HCT116 (cell line): ENCODE data around the gene SAMD10. TPM values are rescaled to one million over a fixed set of nuclear protein-coding genes. Genes with fewer than 3 reads are reported as not detected.

Experiments
- ATAC-seq: fragments of 200-7000 bp; cut with Tn5 transposase; 2 replicates; pipeline ENCODE4 v1.9.1; 2020; ENCODE audit warnings: mild to moderate bottlenecking, moderate library complexity
- BruUV-seq: library from RNA; stranded (reverse); fragments of 400-500 nt; replicated peaks from 2 replicates; lab custom pipeline; 2021; lab: Mats Ljungman, UMichigan
- CTCF ChIA-PET: fragments of 300-600 bp; sonication (Branson Sonifier 250); formaldehyde crosslinking; loops from one replicate; lab custom pipeline; 2021; ENCODE audit warnings: antibody characterized with exemption; lab: Charles Lee
- POLR2A ChIA-PET: fragments of 300-600, 350-600 bp; sonication (Branson Sonifier 250); formaldehyde crosslinking; loops from one replicate; lab custom pipeline; 2021; ENCODE audit warnings: antibody characterized with exemption; lab: Charles Lee
- RAD21 ChIA-PET, 2 experiments: fragments of 300-600 bp; sonication (Branson Sonifier 250); formaldehyde crosslinking; loops; one replicate each; lab custom pipeline; 2023; ENCODE audit warnings: low total read pairs in 2 of 2; ENCODE audit not compliant: uncharacterized antibody in 2 of 2, unreplicated experiment in 2 of 2, low non-redundant PET in 1 of 2; lab: Charles Lee
- DNase-seq: peaks from one replicate; pipeline ENCODE4 v3.0.0-alpha.2; 2010; ENCODE audit warnings: low read depth, low spot score
- H2AFZ ChIP-seq: fragments of 200-600 bp; shearing (Covaris generic), sonication (generic); 2 replicates; pipeline ENCODE4 v1.6.1; 2017; ENCODE audit warnings: low read depth, mixed run types, mixed read lengths, antibody characterized with exemption, low read length; ENCODE audit not compliant: poor library complexity, severe bottlenecking
- H3K27ac ChIP-seq: 2 replicates; pipeline ENCODE4 v1.5.1; 2012; ENCODE audit warnings: low read depth, low read length
- H3K27me3 ChIP-seq: fragments of 200-600 bp; sonication (generic); 2 replicates; pipeline ENCODE4 v1.6.1; 2016; ENCODE audit warnings: mixed run types, low read length, mixed read lengths; ENCODE audit not compliant: insufficient read depth
- H3K36me3 ChIP-seq, 2 experiments: fragments of 200-500 bp in 1 of 2; fragments of 200-600 bp in 1 of 2; sonication (Bioruptor generic) in 1 of 2; sonication (generic) in 1 of 2; 2 replicates each; pipeline versions ENCODE4 v1.5.1 to v1.6.1; 2014 to 2016; ENCODE audit warnings: low read length in 2 of 2, inconsistent platforms in 1 of 2, mixed read lengths in 1 of 2, mixed run types in 1 of 2; ENCODE audit not compliant: insufficient read depth in 2 of 2, control insufficient read depth in 1 of 2
- H3K4me1 ChIP-seq, 2 experiments: fragments of 200-600 bp in 1 of 2; sonication (generic) in 1 of 2; 2 replicates each; pipeline versions ENCODE4 v1.5.1 to v1.6.1; 2012 to 2017; ENCODE audit warnings: low read length in 2 of 2, inconsistent platforms in 1 of 2, mild to moderate bottlenecking in 1 of 2, mixed read lengths in 1 of 2, mixed run types in 1 of 2, moderate library complexity in 1 of 2; ENCODE audit not compliant: insufficient read depth in 2 of 2, control insufficient read depth in 1 of 2
- H3K4me2 ChIP-seq: fragments of 200-600 bp; sonication (generic); 2 replicates; pipeline ENCODE4 v1.6.1; 2017; ENCODE audit warnings: mixed run types, low read length, mixed read lengths
- H3K4me3 ChIP-seq, 2 experiments: fragments of 200-600 bp in 1 of 2; sonication (generic) in 1 of 2; replicated peaks in 1 of 2; 2 replicates each; pipeline ENCODE4 v1.5.1; 2011 to 2016; ENCODE audit warnings: low read length in 2 of 2, control low read depth in 1 of 2, low read depth in 1 of 2, mild to moderate bottlenecking in 1 of 2, mixed read lengths in 1 of 2, mixed run types in 1 of 2
- H3K79me2 ChIP-seq: fragments of 200-600 bp; sonication (generic); 2 replicates; pipeline ENCODE4 v1.6.1; 2017; ENCODE audit warnings: mild to moderate bottlenecking, mixed run types, low read length, moderate library complexity, mixed read lengths; ENCODE audit not compliant: insufficient read depth
- H3K9ac ChIP-seq: fragments of 200-600 bp; sonication (generic); 2 replicates; pipeline ENCODE4 v1.6.1; 2016; ENCODE audit warnings: low read length, mixed read lengths
- H3K9me2 ChIP-seq: fragments of 200-600 bp; sonication (generic), shearing (Covaris generic); 2 replicates; pipeline ENCODE4 v1.6.1; 2017; ENCODE audit warnings: mixed run types, mild to moderate bottlenecking, moderate library complexity; ENCODE audit not compliant: insufficient read depth
- H3K9me3 ChIP-seq, 2 experiments: fragments of 200-500 bp in 1 of 2; fragments of 200-600 bp in 1 of 2; sonication (Bioruptor generic) in 1 of 2; sonication (generic) in 1 of 2; 2 replicates each; pipeline ENCODE4 v1.6.1; 2014 to 2017; ENCODE audit warnings: low read length in 2 of 2, mixed read lengths in 2 of 2, inconsistent platforms in 1 of 2, low read depth in 1 of 2, mild to moderate bottlenecking in 1 of 2, mixed run types in 1 of 2, moderate library complexity in 1 of 2; ENCODE audit not compliant: control insufficient read depth in 1 of 2, insufficient read depth in 1 of 2
- H4K20me1 ChIP-seq: fragments of 200-600 bp; sonication (generic), shearing (Covaris generic); 2 replicates; pipeline ENCODE4 v1.6.1; 2017; ENCODE audit warnings: mixed run types, mild to moderate bottlenecking, moderate library complexity; ENCODE audit not compliant: insufficient read depth
- EZH2 ChIP-seq: fragments of 200-600 bp; sonication (generic); IDR thresholded peaks from 2 replicates; pipeline ENCODE4 v1.6.1; 2017; ENCODE audit warnings: antibody characterized with exemption, mixed run types
- intact Hi-C: fragments of 100-400 bp; cut with micrococcal nuclease; formaldehyde crosslinking; loops from 2 replicates; pipeline ENCODE4 v1.10.0; 2022
- total RNA-seq: library from RNA; stranded (reverse); gene quantifications from one replicate; pipeline ENCODE4 v1.2.1, GENCODE V29; 2021; ENCODE audit not compliant: unreplicated experiment
- TF ChIP-seq, protein P1 (sequence below): IDR thresholded peaks from 2 replicates; pipeline ENCODE4 v1.6.1; 2012
- TF ChIP-seq, protein P2 (sequence below): IDR thresholded peaks from 2 replicates; pipeline ENCODE4 v1.6.1; 2012; ENCODE audit warnings: low read depth
- TF ChIP-seq, protein P3 (sequence below): IDR thresholded peaks from 2 replicates; pipeline ENCODE4 v1.6.1; 2011; ENCODE audit warnings: mild to moderate bottlenecking, low read length, moderate library complexity; ENCODE audit not compliant: insufficient replicate concordance; ENCODE audit errors: extremely low read depth

The SAMD10 gene
- total RNA-seq, 1 experiment from 2014 or later: 4.2 TPM

DNA sequence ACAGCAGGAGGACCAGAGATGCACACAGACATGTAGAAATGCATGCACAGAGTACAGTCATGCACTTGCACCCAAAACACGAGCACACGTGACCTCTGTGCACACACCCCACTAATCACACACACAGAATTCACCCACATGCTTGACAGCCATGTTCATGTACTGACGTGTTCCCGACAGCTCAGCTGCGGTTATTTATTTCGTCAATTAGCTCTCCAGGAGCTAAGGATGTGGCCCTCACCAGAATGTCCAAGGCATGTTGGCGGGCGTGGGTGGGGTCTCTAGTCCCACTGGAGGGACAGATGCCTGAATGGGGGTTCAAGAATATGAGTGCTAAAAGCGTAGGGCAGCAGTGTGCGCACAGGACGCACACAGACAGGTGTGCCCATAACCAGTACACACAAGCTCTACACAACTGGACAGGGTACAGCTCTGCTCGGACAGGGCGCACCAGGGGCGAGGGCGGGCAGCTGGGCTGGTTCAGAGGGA is 919 bp upstream of the SAMD10 start:
- H3K4me1 ChIP-seq: peaks cover 22 to 45% of the 10 kb centered on the region in 2 experiments
- TF ChIP-seq, protein P1, sequence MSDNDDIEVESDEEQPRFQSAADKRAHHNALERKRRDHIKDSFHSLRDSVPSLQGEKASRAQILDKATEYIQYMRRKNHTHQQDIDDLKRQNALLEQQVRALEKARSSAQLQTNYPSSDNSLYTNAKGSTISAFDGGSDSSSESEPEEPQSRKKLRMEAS: no peak
- TF ChIP-seq EZH2: no peak
- TF ChIP-seq, protein P2, sequence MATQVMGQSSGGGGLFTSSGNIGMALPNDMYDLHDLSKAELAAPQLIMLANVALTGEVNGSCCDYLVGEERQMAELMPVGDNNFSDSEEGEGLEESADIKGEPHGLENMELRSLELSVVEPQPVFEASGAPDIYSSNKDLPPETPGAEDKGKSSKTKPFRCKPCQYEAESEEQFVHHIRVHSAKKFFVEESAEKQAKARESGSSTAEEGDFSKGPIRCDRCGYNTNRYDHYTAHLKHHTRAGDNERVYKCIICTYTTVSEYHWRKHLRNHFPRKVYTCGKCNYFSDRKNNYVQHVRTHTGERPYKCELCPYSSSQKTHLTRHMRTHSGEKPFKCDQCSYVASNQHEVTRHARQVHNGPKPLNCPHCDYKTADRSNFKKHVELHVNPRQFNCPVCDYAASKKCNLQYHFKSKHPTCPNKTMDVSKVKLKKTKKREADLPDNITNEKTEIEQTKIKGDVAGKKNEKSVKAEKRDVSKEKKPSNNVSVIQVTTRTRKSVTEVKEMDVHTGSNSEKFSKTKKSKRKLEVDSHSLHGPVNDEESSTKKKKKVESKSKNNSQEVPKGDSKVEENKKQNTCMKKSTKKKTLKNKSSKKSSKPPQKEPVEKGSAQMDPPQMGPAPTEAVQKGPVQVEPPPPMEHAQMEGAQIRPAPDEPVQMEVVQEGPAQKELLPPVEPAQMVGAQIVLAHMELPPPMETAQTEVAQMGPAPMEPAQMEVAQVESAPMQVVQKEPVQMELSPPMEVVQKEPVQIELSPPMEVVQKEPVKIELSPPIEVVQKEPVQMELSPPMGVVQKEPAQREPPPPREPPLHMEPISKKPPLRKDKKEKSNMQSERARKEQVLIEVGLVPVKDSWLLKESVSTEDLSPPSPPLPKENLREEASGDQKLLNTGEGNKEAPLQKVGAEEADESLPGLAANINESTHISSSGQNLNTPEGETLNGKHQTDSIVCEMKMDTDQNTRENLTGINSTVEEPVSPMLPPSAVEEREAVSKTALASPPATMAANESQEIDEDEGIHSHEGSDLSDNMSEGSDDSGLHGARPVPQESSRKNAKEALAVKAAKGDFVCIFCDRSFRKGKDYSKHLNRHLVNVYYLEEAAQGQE: no peak
- TF ChIP-seq, protein P3, sequence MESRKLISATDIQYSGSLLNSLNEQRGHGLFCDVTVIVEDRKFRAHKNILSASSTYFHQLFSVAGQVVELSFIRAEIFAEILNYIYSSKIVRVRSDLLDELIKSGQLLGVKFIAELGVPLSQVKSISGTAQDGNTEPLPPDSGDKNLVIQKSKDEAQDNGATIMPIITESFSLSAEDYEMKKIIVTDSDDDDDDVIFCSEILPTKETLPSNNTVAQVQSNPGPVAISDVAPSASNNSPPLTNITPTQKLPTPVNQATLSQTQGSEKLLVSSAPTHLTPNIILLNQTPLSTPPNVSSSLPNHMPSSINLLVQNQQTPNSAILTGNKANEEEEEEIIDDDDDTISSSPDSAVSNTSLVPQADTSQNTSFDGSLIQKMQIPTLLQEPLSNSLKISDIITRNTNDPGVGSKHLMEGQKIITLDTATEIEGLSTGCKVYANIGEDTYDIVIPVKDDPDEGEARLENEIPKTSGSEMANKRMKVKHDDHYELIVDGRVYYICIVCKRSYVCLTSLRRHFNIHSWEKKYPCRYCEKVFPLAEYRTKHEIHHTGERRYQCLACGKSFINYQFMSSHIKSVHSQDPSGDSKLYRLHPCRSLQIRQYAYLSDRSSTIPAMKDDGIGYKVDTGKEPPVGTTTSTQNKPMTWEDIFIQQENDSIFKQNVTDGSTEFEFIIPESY: no peak
- TF ChIP-seq, all 23 proteins: peak for 0
- ATAC-seq (peak; percentile 41), DNase-seq (no peak)
- no TSS peak for BruUV-seq
- intact Hi-C loops: loop anchor here (2.0 kb wide), 3 partner anchors 24 to 140 kb away; partner anchors contain the start of gene UCKL1
- Histone ChIP-seq H3K9me3 (no peaks in the 10 kb centered on the region), H3K4me3 (peak overlapping the region; percentile 94 to 98), H3K9me2 (no peaks in the 10 kb centered on the region), H3K27ac (peak overlapping the region; percentile 69), H3K27me3 (no peaks in the 10 kb centered on the region), H2AFZ (no peak overlapping the region), H3K9ac (peak overlapping the region; percentile 80), H3K36me3 (peaks cover 10 to 18% of the 10 kb centered on the region in 2 experiments; a peak in 3 of 4 replicates), H4K20me1 (no peaks in the 10 kb centered on the region), H3K4me2 (peak overlapping the region; percentile 79), H3K79me2 (peaks cover 42% of the 10 kb centered on the region)
- ChIA-PET POLR2A (interaction anchor here (0.8 to 1.3 kb wide), 6 partner anchors 23 to 443 kb away, joined by 3 to 7 read pairs (median 4); partner anchors contain the start of genes PTK6, TCEA2 and TPD52L2), CTCF (interaction anchor here (0.5 to 2.2 kb wide), 16 partner anchors 22 to 449 kb away, joined by 3 to 17 read pairs (median 3); partner anchors contain the start of genes ARFRP1, PTK6, TPD52L2 and UCKL1), RAD21 (no interaction called here)
